GM23248 (cell line): ENCODE measurements around the gene STXBP6. TPM values are rescaled to one million over a fixed set of nuclear protein-coding genes. Genes with fewer than 3 reads are reported as not detected.

Experiments used
- DNase-seq: peaks from one replicate; pipeline ENCODE4 v3.0.0-alpha.2; 2015
- H2AFZ ChIP-seq: fragments of 200-600 bp; sonication (generic); 2 replicates; pipeline ENCODE4 v1.6.1; 2016; ENCODE audit warnings: antibody characterized with exemption
- H3F3A ChIP-seq: fragments of 200-600 bp; sonication (generic); 2 replicates; pipeline ENCODE4 v1.6.1; 2016; ENCODE audit warnings: mild to moderate bottlenecking, antibody characterized with exemption, mixed run types; ENCODE audit not compliant: insufficient read depth
- H3K27ac ChIP-seq: fragments of 200-600 bp; sonication (generic); 2 replicates; pipeline ENCODE4 v1.5.1; 2016; ENCODE audit warnings: mild to moderate bottlenecking
- H3K27me3 ChIP-seq: fragments of 200-600 bp; sonication (generic); replicated peaks from 2 replicates; pipeline ENCODE4 v1.6.1; 2016; ENCODE audit warnings: mild to moderate bottlenecking; ENCODE audit not compliant: insufficient read depth
- H3K36me3 ChIP-seq: fragments of 200-600 bp; sonication (generic); 2 replicates; pipeline ENCODE4 v1.6.1; 2016; ENCODE audit warnings: low read depth, mild to moderate bottlenecking
- H3K4me1 ChIP-seq: fragments of 200-600 bp; sonication (generic); 2 replicates; pipeline ENCODE4 v1.6.1; 2016; ENCODE audit warnings: mild to moderate bottlenecking; ENCODE audit not compliant: insufficient read depth
- H3K4me2 ChIP-seq: fragments of 200-600 bp; sonication (generic); one replicate; pipeline ENCODE4 v1.6.1; 2016; ENCODE audit warnings: mild to moderate bottlenecking; ENCODE audit not compliant: unreplicated experiment
- H3K4me3 ChIP-seq: fragments of 200-600 bp; sonication (generic); 2 replicates; pipeline ENCODE4 v1.5.1; 2016; ENCODE audit warnings: mild to moderate bottlenecking
- H3K79me2 ChIP-seq: fragments of 200-600 bp; sonication (generic); 2 replicates; pipeline ENCODE4 v1.6.1; 2016; ENCODE audit warnings: mild to moderate bottlenecking; ENCODE audit not compliant: insufficient read depth
- H3K9ac ChIP-seq: fragments of 200-600 bp; sonication (generic); 2 replicates; pipeline ENCODE4 v1.6.1; 2016; ENCODE audit warnings: mild to moderate bottlenecking
- H3K9me2 ChIP-seq: fragments of 200-600 bp; sonication (generic); 2 replicates; pipeline ENCODE4 v1.6.1; 2016; ENCODE audit warnings: mixed run types, mild to moderate bottlenecking, moderate library complexity; ENCODE audit not compliant: insufficient read depth
- H3K9me3 ChIP-seq: fragments of 200-600 bp; sonication (generic); one replicate; pipeline ENCODE4 v1.6.1; 2017; ENCODE audit warnings: low read depth
- H4K20me1 ChIP-seq: fragments of 200-600 bp; sonication (generic); 2 replicates; pipeline ENCODE4 v1.6.0; 2016; ENCODE audit not compliant: insufficient read depth
- EZH2 ChIP-seq: fragments of 200-600 bp; sonication (generic); IDR thresholded peaks from 2 replicates; pipeline ENCODE4 v1.6.1; 2018; ENCODE audit warnings: antibody characterized with exemption, mild to moderate bottlenecking; ENCODE audit not compliant: insufficient read depth, poor library complexity, severe bottlenecking
- EZH2phosphoT487 ChIP-seq: fragments of 200-600 bp; sonication (generic); IDR thresholded peaks from 2 replicates; pipeline ENCODE4 v1.6.1; 2018; ENCODE audit warnings: antibody characterized with exemption, moderate library complexity, mild to moderate bottlenecking, low read depth; ENCODE audit not compliant: insufficient read depth
- WGBS, 2 experiments: methylation state at CpG; one replicate each; pipeline ENCODE4 v1.1.6; 2015 to 2017; ENCODE audit warnings: low lambda C conversion rate in 2 of 2, low coverage in 1 of 2; ENCODE audit errors: missing lambda C conversion rate in 2 of 2; 5-methylcytosine and 5-hydroxymethylcytosine counted together
- in situ Hi-C: fragments of 300-500 bp; cut with MboI; formaldehyde crosslinking; loops from 2 replicates; pipeline ENCODE4 v1.15.0; 2020
- polyA plus RNA-seq: library from polyadenylated mRNA; unstranded; fragments of >200 nt; fragmentation: Nextera tagmentation; extraction: Ambion mirVana; gene quantifications from 2 replicates; pipeline ENCODE4 v1.2.1, GENCODE V29; 2016
- total RNA-seq: library from RNA; depleted of rRNA; stranded (reverse); fragments of >200 nt; shearing (Covaris generic); gene quantifications from 2 replicates; pipeline ENCODE4 v1.2.3, GENCODE V29; 2014

STXBP6 gene
- total and polyA plus RNA-seq, 2 experiments from 2014 or later: 13.9 to 19.6 TPM

GRCh38 chr14:24993631-24994030, 56.3 kb downstream of the STXBP6 start:
- in situ Hi-C loops: no loop called here
- Histone ChIP-seq H3K9ac (no peak overlapping the region), H3K9me3 (no peaks in the 10 kb centered on the region), H3K36me3 (no peaks in the 10 kb centered on the region), H4K20me1 (no peaks in the 10 kb centered on the region), H3K9me2 (no peaks in the 10 kb centered on the region), H3K4me3 (no peak overlapping the region), H3K27ac (no peak overlapping the region), H2AFZ (no peak overlapping the region), H3F3A (no peaks in the 10 kb centered on the region), H3K4me1 (no peaks in the 10 kb centered on the region), H3K4me2 (no peak overlapping the region), H3K79me2 (peaks cover 40% of the 10 kb centered on the region), H3K27me3 (no peaks in the 10 kb centered on the region)
- DNase-seq: no peak
- TF ChIP-seq EZH2 (no peak), EZH2phosphoT487 (no peak)

- no peak for TF ChIP-seq EZH2
- TF ChIP-seq EZH2phosphoT487: no peak
- no peaks in the 10 kb centered on the region for H3K36me3 ChIP-seq
- no peaks in the 10 kb centered on the region for H3K4me1 ChIP-seq
- no peaks in the 10 kb centered on the region for H3F3A ChIP-seq
- no peaks in the 10 kb centered on the region for H3K9me3 ChIP-seq
- H3K9ac ChIP-seq: no peak overlapping the region
- in situ Hi-C loops: no loop called here
- WGBS, 2 experiments: 89 to 90% methylated on average over 5 of the region's 5 CpGs
- H3K27ac ChIP-seq: no peak overlapping the region
- H3K9me2 ChIP-seq: no peaks in the 10 kb centered on the region
- DNase-seq: no peak
- H3K4me3 ChIP-seq: no peak overlapping the region
- H3K27me3 ChIP-seq: no peaks in the 10 kb centered on the region
- H4K20me1 ChIP-seq: no peaks in the 10 kb centered on the region
- H2AFZ ChIP-seq: no peak overlapping the region
- peaks cover 42% of the 10 kb centered on the region for H3K79me2 ChIP-seq
- no peak overlapping the region for H3K4me2 ChIP-seq
Measured at GRCh38 chr14:24992624-24993360, 57.2 kb downstream of the STXBP6 start.

- H3F3A ChIP-seq: no peaks in the 10 kb centered on the region
- peaks cover 35% of the 10 kb centered on the region; the same call in 1 of the 2 replicates for H3K79me2 ChIP-seq
- no peaks in the 10 kb centered on the region for H3K9me3 ChIP-seq
- WGBS, 2 experiments: 81 to 83% methylated on average over 6 of the region's 6 CpGs
- no peaks in the 10 kb centered on the region for H3K36me3 ChIP-seq
- no peak for TF ChIP-seq EZH2phosphoT487
- TF ChIP-seq EZH2: no peak
- no peak overlapping the region for H3K9ac ChIP-seq
- H3K4me3 ChIP-seq: no peak overlapping the region
- no peaks in the 10 kb centered on the region for H4K20me1 ChIP-seq
- DNase-seq: no peak
- H3K9me2 ChIP-seq: no peaks in the 10 kb centered on the region
- H3K27me3 ChIP-seq: no peaks in the 10 kb centered on the region
- no peak overlapping the region for H2AFZ ChIP-seq
- H3K4me1 ChIP-seq: no peaks in the 10 kb centered on the region
- in situ Hi-C loops: no loop called here
- no peak overlapping the region for H3K4me2 ChIP-seq
- no peak overlapping the region for H3K27ac ChIP-seq
Measured at GRCh38 chr14:24991821-24992220, 58.1 kb downstream of the STXBP6 start.

- TF ChIP-seq EZH2phosphoT487 (no peak), EZH2 (no peak)
- Histone ChIP-seq H3K4me2 (no peak overlapping the region), H3K4me1 (no peaks in the 10 kb centered on the region), H3K9ac (no peak overlapping the region), H2AFZ (no peak overlapping the region), H3K27ac (no peak overlapping the region), H3K4me3 (no peak overlapping the region), H3F3A (no peaks in the 10 kb centered on the region), H3K79me2 (peaks cover 32% of the 10 kb centered on the region; the same call in 1 of the 2 replicates), H4K20me1 (no peaks in the 10 kb centered on the region), H3K9me3 (no peaks in the 10 kb centered on the region), H3K9me2 (no peaks in the 10 kb centered on the region), H3K36me3 (no peaks in the 10 kb centered on the region), H3K27me3 (no peaks in the 10 kb centered on the region)
- WGBS, 2 experiments: 55 to 56% methylated on average over 1 of the region's 1 CpG
- no peak for DNase-seq
- in situ Hi-C loops: no loop called here
Measured at GRCh38 chr14:24991288-24991687, 58.7 kb downstream of the STXBP6 start.

- in situ Hi-C loops: no loop called here
- H3K27ac ChIP-seq: no peak overlapping the region
- peaks cover 27% of the 10 kb centered on the region; the same call in 1 of the 2 replicates for H3K79me2 ChIP-seq
- H3K4me1 ChIP-seq: no peaks in the 10 kb centered on the region
- no peaks in the 10 kb centered on the region for H3K36me3 ChIP-seq
- H3K9me2 ChIP-seq: no peaks in the 10 kb centered on the region
- TF ChIP-seq EZH2 (no peak), EZH2phosphoT487 (no peak)
- H3F3A ChIP-seq: no peaks in the 10 kb centered on the region
- H3K4me3 ChIP-seq: no peak overlapping the region
- H3K9me3 ChIP-seq: no peaks in the 10 kb centered on the region
- no peak overlapping the region for H3K9ac ChIP-seq
- no peak for DNase-seq
- no peaks in the 10 kb centered on the region for H4K20me1 ChIP-seq
- H2AFZ ChIP-seq: no peak overlapping the region
- no peak overlapping the region for H3K4me2 ChIP-seq
- no peaks in the 10 kb centered on the region for H3K27me3 ChIP-seq
Measured at GRCh38 chr14:24990773-24991172, 59.2 kb downstream of the STXBP6 start.
